ENCODE measurements around the gene CFAP299.

- no peak for TF ChIP-seq POLR2AphosphoS5 (IDR thresholded peaks at IDR 0.05)
- no peak for TF ChIP-seq POLR2A (IDR thresholded peaks at IDR 0.05; ENCODE audit: low read depth)
Observed at GRCh38 chr4:80814266-80814665, 478.7 kb downstream of the CFAP299 start.

All from esophagus muscularis mucosa (tissue), 2 donors.